GM12878 (cell line): ENCODE data around the gene KMT2E. TPM values are rescaled to one million over a fixed set of nuclear protein-coding genes. Genes with fewer than 3 reads are reported as not detected.
A peak's percentile ranks its signal among the peaks of the same experiment; 100 is the strongest.

Experiments
- CUX1 ChIP-seq: IDR thresholded peaks from 2 replicates; pipeline ENCODE4 v1.6.1; 2012; ENCODE audit warnings: improper control_type of control experiment, low read depth, low read length; ENCODE audit not compliant: insufficient replicate concordance
- E2F4 ChIP-seq: IDR thresholded peaks from 2 replicates; pipeline ENCODE4 v1.6.1; 2012; ENCODE audit warnings: low read depth, low read length, improper control_type of control experiment
- ESRRA ChIP-seq: IDR thresholded peaks from 2 replicates; pipeline ENCODE4 v1.6.1; 2012; ENCODE audit warnings: mild to moderate bottlenecking, low read length, improper control_type of control experiment
- RELA ChIP-seq: fragments of 450-650 bp; IDR thresholded peaks from 2 replicates; pipeline ENCODE4 v1.8.0; 2014; ENCODE audit warnings: borderline replicate concordance; ENCODE audit not compliant: partially characterized antibody
- polyA plus RNA-seq, 11 experiments: library from polyadenylated mRNA; depleted of rRNA in 4 of 11; unstranded in 6 of 11; stranded (reverse) in 5 of 11; fragments of >200 nt; fragmentation: Nextera tagmentation in 4 of 11; fragmentation: Illumina TruSeq in 1 of 11; extraction: Ambion mirVana in 4 of 11; extraction: Trizol in 1 of 11; gene quantifications; 1 replicate in 1 of 11; 2 replicates in 10 of 11; pipeline versions ENCODE4 v1.2.1 to v1.2.3, GENCODE V29; 2011 to 2016; ENCODE audit warnings: inconsistent platforms in 2 of 11, missing spikeins in 2 of 11, low read depth in 1 of 11
- total RNA-seq, 4 experiments: library from RNA; depleted of rRNA in 3 of 4; stranded (reverse); fragments of >200 nt in 3 of 4; fragmentation: Illumina TruSeq in 1 of 4; extraction: Trizol in 1 of 4; gene quantifications; 2 replicates each; pipeline versions ENCODE4 v1.2.1 to v1.2.3, GENCODE V29; 2013 to 2021
- TF ChIP-seq, protein P1 (sequence below): fragments of 450-650 bp; IDR thresholded peaks from 2 replicates; pipeline ENCODE4 v1.6.1; 2017; ENCODE audit warnings: borderline replicate concordance

The KMT2E gene
- total and polyA plus RNA-seq, 10 of the 15 experiments (the other 5 are each of a cell fraction or from before 2014, with no cell fraction given) = 13.2 to 68.1 (median 34.1) TPM

DNA sequence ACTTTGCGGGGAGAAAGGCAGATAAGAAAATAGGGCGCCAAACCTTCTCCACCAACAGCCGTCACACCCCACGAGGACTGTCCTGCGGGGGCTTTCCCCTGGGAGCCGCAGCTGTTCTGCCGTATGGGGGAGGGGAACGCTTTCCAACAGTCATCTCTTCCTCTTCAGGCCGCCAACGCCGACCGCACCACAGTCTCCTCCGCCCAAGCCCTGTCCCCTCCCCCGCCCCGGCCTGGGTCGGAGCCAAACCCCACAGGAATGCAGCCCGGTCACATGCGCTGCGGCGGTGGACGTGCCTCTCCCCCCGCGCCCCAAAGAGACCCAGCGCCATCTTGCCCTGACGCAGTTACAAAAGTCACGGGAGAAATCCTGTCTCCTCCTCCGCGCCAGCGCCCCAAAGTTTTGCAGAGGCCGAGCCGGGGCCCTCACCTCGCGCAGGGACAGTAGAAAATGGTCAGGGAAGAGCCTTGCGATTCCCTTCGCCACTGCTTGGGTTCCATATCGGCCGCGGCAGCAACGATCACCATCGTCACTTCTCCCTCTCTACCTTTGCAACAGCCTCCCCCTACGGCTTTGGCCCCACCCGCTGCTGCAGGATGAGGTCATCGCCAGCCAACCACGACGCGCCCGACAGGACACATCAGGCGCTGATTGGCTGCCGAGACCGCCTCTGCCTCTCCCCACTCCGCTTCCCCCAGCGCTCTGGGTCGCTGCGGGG, 1.3 kb upstream of the KMT2E start (continued):
- TF ChIP-seq CUX1 (peak; percentile 77), RELA (peak; percentile 98), E2F4 (peak; percentile 70), ESRRA (peak; percentile 48; the same call in 1 of the 2 replicates)
- TF ChIP-seq, protein P1, sequence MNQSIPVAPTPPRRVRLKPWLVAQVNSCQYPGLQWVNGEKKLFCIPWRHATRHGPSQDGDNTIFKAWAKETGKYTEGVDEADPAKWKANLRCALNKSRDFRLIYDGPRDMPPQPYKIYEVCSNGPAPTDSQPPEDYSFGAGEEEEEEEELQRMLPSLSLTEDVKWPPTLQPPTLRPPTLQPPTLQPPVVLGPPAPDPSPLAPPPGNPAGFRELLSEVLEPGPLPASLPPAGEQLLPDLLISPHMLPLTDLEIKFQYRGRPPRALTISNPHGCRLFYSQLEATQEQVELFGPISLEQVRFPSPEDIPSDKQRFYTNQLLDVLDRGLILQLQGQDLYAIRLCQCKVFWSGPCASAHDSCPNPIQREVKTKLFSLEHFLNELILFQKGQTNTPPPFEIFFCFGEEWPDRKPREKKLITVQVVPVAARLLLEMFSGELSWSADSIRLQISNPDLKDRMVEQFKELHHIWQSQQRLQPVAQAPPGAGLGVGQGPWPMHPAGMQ = no peak
